Measurements from ENCODE around the gene CYP4F11.
"Not testable (repeated sequence)": the region's sequence is repeated elsewhere in the genome, so short reads cannot be mapped to it uniquely, and the experiment has no call there.

CYP4F11 gene

DNA sequence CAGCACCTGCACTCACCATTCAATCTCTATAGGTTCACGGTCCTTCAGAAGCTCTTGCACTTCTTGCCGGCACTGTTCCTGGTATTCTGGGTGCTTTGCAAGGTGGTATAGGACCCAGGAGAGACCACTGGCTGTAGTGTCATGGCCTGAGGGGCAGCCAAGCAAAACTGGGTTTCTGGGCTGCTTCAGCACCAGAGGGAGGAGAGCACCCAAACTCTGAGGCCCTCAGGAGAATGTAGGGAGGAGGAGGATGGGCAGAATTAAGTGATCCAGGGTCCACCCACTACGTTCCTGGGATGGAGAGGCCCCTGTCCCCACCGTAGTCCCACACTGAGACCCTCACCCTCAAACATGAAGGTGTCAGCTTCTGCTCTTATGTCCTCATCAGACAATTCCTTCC, 12.3 kb downstream of the CYP4F11 start:
- DNase-seq (ENCODE audit: low read depth), result no peak

DNA sequence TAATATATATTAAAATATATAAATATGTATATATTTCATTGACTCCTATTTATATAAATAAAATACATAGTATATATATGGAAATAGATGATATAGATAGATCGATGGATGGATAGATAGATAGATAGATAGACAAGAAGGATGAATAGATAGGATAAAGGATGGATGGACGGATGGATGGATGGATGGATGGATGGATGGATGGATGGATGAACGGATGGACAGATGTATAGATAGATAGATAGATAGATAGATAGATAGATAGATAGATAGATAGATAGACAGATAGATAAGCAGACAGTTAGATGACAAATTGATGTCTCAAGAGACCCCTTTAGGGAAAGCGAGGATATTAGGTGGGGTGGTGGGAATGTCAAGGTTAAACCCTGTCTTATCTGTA, 15.1 kb downstream of the CYP4F11 start:
- DNase-seq (ENCODE audit: low read depth), result no peak

- no peak for DNase-seq (ENCODE audit: low read depth)
These were observed 19.2 kb downstream of the CYP4F11 start for GRCh38 chr19:15915109-15915508.

DNA sequence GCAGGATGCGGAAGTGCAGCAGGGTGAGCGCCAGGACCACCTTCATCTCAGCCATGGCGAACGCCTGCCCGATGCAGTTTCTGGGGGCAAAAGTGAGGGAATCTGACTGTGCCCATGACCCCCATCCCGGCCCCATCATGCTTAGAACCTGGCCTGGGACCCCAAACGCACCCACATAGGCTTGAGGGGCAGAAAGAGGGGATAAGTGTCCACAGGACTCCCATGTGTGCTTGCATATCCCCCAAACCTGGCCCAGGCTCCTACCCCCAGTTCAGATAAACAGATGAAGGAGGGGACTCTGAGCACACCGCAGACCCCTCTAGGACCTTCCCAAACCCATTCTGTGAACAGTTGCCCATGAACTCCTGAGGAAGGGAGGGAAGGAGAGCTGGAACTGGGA, 20.5 kb downstream of the CYP4F11 start:
- DNase-seq (ENCODE audit: low read depth), result no peak

GRCh38 chr19:15913384-15913783, 20.9 kb downstream of the CYP4F11 start:
- DNase-seq (ENCODE audit: low read depth), result no peak

GRCh38 chr19:15911599-15912235, 22.6 kb downstream of the CYP4F11 start:
- DNase-seq (ENCODE audit: low read depth), result no peak

DNA sequence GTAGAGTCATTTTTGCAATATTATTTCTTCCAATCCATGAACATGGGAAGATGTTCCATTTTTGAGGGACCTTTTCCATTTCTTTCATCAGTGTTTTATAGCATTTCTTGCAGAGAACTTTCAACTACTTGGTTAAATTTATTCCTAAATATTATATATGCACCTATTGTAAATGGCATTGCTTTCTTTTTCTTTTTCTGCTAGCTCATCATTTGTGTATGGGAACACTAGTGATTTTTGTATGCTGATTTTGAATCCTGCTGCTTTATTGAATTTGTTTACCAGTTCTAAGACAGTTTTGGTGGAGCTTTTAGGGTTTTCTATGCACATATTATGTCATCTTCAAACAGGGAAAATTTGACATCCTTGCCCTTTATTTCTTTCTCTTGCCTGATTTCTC, 29.3 kb downstream of the CYP4F11 start:
- no peak for DNase-seq (ENCODE audit: low read depth)

- not testable (repeated sequence) for DNase-seq (ENCODE audit: low read depth)
These were observed 31.4 kb downstream of the CYP4F11 start for GRCh38 chr19:15902898-15903297.

DNA sequence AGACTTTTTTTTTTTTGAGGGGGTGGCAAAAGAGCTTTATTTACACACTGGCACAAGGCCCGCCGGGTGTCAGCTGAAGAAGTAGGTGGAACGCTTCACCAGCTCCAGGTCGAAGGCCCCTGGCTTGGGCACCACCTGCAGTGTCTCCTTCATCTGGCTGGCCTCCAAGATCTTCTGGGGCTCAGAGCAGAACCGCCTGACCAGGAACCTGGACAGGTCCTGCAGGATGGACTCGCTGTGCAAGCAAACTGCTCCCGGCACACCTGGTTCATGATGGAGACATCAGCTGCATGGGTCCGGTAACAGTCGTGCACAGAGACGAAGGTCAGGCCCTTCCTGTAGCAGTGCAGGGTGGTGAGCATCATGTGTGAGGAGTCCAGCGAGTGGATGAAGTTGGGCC, 32.1 kb downstream of the CYP4F11 start:
- no peak for DNase-seq (ENCODE audit: low read depth)

GRCh38 chr19:15900504-15900903, 33.8 kb downstream of the CYP4F11 start:
- DNase-seq (ENCODE audit: low read depth), result no peak

DNA sequence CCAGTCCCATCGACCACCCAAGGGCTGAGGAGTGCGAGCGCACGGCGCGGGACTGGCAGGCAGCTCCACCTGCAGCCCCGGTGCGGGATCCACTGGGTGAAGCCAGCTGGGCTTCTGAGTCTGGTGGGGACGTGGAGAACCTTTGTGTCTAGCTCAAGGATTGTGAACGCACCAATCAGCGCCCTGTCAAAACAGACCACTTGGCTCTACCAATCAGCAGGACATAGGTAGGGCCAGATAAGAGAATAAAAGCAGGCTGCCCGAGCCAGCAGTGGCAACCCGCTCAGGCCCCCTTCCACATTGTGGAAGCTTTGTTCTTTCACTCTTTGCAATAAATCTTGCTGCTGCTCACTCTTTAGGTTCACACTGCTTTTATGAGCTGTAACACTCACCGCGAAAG, 34.3 kb downstream of the CYP4F11 start:
- not testable (repeated sequence) for DNase-seq (ENCODE audit: low read depth)

- DNase-seq (ENCODE audit: low read depth), result not testable (repeated sequence)
These were observed 34.8 kb downstream of the CYP4F11 start for GRCh38 chr19:15899561-15899960.

DNA sequence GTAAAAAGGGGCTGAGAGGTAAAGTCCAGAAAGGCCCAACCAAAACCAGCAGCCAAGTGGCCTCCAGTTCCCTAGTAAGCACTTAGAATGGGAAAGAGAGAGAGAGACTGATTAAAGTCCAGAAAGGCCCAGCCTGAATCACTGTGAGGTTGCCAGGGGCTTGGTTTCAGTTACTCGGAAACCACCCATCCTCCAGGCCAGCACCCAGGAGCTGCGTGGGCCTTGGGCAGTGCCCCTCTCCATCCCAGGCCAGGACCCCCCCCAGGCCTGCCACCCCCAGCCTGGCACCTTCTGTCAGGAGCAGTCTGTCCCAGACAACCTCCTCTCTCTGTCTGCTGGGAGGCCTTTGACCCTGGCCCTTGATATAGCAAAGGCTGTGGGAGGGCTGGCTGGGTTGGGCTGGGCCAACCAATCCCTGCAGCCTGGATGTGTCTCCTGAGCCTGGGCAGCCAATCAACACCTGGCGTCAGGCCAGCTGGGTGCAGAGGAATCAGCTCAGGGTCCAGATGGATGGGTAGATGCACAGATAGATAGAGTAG, 36.5 kb downstream of the CYP4F11 start, which contains the start of gene CYP4F2:
Gene CYP4F2, minus strand, starts transcription at position 337 of the 539 bp plus-strand sequence. CDS start 463 bp downstream, outside the sequence.
- no peak for DNase-seq (ENCODE audit: low read depth)

GRCh38 chr19:15897026-15897737, 37.1 kb downstream of the CYP4F11 start:
- DNase-seq (ENCODE audit: low read depth), result no peak

DNA sequence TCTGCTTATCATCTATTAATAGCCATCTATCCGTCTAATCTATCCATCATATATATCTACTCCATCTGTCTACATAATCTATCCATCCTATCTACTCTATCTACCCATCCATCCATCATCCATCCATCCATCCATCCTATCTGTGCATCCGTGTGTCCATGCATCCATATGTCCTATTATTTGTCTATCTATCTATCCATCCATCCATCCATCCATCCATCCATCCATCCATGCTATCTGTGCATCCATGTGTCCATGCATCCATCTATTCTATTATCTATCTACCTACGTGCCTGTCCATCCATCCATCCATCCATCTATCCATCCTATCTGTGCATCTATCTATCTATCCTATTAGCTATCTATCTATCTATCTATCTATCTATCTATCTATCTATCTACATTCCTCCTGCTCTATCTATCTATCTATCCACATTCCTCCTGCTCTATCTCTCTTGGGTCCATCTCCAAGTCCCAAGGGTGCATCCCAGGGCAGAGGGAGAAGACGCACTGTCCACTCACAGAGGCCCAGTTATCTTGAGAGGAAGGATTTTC, 38.4 kb downstream of the CYP4F11 start:
- DNase-seq (ENCODE audit: low read depth), result no peak

DNA sequence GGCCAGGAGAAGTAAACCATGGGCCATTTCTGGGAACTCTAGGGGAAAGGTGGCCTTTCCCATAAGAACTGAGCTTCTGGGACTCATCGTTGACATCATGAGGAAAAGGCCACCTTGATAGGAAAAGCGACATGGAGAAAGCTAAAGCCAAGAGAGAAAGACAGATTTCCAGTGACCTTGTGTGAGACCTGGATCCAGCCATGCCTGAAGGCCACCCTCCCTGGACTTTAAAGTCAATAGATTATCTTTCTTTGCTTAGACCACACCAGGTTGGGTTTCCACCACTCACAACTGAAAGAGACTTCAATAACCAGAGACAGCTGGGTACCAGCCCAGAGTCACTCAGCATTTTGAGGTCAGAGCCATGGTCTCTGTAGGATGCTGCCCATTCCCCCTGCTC, 40.0 kb downstream of the CYP4F11 start:
- no peak for DNase-seq (ENCODE audit: low read depth)

GRCh38 chr19:15893477-15893876, 40.9 kb downstream of the CYP4F11 start:
- DNase-seq (ENCODE audit: low read depth), result no peak

DNA sequence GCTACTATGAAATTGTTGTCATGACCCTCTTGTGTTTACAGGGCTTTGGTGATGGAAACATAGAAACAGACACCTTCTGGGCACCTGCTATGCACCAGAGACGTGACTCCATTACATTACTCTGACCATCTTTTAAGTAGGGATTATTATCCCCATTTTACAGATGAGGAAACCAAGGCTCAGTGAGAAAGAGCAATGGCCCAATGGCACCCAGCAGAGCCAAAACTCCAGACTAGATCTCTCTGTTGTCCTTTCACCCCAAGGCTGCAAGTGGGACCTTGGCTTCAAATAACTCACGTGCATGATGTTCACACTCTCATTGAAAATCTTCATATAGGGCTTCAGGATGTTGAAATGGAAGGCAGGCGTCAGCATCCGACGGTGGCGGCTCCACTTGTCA, 42.3 kb downstream of the CYP4F11 start:
- no peak for DNase-seq (ENCODE audit: low read depth)

DNA sequence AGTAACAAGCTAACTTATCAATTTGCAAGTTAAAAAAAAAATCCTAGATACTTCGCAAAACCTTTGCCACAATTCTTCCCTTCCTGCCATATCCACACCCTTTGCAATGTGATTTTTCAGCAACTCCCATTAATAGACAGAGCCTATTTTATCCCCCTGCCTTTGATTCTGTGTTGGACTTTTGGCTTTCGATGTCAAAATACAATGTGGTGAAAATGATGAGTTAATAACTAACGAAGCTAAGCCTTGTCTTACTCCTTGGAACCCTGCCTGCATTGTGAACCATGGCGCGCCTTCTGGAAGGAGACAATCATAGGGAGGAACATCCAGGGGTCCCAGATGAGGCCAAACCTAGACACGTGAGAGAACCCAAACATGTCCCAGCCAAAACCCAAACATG, 42.9 kb downstream of the CYP4F11 start:
- no peak for DNase-seq (ENCODE audit: low read depth)

- DNase-seq (ENCODE audit: low read depth), result not testable (repeated sequence)
These were observed 45.0 kb downstream of the CYP4F11 start for GRCh38 chr19:15889339-15889738.

- no peak for DNase-seq (ENCODE audit: low read depth)
These were observed 48.4 kb downstream of the CYP4F11 start for GRCh38 chr19:15885919-15886318.

GRCh38 chr19:15885167-15885566, 49.2 kb downstream of the CYP4F11 start:
- DNase-seq (ENCODE audit: low read depth), result no peak

- not testable (repeated sequence) for DNase-seq (ENCODE audit: low read depth)
These were observed 51.0 kb downstream of the CYP4F11 start for GRCh38 chr19:15883329-15883728.

All from T-helper 22 cell (primary cell).